GM23248 (cell line): ENCODE results near the gene ANKS3.

Experiments used
- EZH2 ChIP-seq: fragments of 200-600 bp; sonication (generic); IDR thresholded peaks from 2 replicates; pipeline ENCODE4 v1.6.1; 2018; ENCODE audit warnings: antibody characterized with exemption, mild to moderate bottlenecking; ENCODE audit not compliant: insufficient read depth, poor library complexity, severe bottlenecking
- EZH2phosphoT487 ChIP-seq: fragments of 200-600 bp; sonication (generic); IDR thresholded peaks from 2 replicates; pipeline ENCODE4 v1.6.1; 2018; ENCODE audit warnings: antibody characterized with exemption, moderate library complexity, mild to moderate bottlenecking, low read depth; ENCODE audit not compliant: insufficient read depth

DNA sequence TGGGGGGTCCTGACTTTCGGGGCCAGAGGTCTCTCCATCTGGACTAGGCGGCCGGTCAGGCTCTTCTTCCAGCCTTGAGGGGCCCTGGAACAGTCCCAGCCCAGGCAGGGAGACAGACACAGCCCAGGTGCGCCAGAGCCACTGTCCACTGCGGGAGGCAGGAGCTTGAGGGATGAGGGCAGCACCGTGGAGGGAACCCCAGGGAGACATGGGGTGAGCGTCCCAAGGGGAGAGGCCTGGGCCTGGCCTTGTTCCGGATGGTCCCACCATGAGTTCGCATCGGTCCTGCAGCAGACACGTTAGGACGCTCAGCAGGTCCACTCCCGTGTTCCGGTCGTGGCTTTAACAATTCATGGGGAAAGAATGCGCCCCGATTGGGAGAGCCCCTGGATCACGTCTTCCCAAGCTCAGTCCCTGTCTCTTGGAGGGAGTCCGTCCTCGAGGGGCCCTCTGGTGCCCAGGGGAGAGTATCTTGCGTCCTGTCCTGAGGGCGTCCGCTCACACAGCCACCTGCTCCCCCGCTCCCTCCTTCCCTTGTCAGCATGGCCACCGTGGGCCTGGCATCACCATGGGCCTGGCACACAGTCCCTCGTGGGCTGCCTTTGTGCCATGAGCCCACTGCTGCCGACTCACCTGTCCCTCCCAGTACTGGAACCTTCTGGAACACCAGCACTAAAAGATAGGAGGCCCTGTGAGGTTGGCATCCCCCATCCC lies 47.4 kb downstream of the ANKS3 start:
- no peak for TF ChIP-seq EZH2phosphoT487
- no peak for TF ChIP-seq EZH2
